Ishikawa (cell line): ENCODE measurements around the gene FZR1.

Experiments used
- FOXM1 ChIP-seq: IDR thresholded peaks from 2 replicates; pipeline ENCODE4 v1.6.1; 2012; ENCODE audit warnings: low read depth, borderline replicate concordance
- NFIC ChIP-seq: IDR thresholded peaks from 2 replicates; pipeline ENCODE4 v1.6.1; 2012
- REST ChIP-seq: IDR thresholded peaks from 2 replicates; pipeline ENCODE4 v1.6.1; 2012; ENCODE audit warnings: low read depth, mild to moderate bottlenecking
- TAF1 ChIP-seq: IDR thresholded peaks from 2 replicates; pipeline ENCODE4 v1.6.1; 2012; ENCODE audit warnings: low read depth, mild to moderate bottlenecking

- TF ChIP-seq REST, result no peak
- TF ChIP-seq FOXM1, result no peak
- no peak for TF ChIP-seq TAF1
- no peak for TF ChIP-seq NFIC
Measured at GRCh38 chr19:3530389-3530788, 24.3 kb downstream of the FZR1 start.
